ENCODE data around the gene ZNF148.

ZNF148 gene

DNA sequence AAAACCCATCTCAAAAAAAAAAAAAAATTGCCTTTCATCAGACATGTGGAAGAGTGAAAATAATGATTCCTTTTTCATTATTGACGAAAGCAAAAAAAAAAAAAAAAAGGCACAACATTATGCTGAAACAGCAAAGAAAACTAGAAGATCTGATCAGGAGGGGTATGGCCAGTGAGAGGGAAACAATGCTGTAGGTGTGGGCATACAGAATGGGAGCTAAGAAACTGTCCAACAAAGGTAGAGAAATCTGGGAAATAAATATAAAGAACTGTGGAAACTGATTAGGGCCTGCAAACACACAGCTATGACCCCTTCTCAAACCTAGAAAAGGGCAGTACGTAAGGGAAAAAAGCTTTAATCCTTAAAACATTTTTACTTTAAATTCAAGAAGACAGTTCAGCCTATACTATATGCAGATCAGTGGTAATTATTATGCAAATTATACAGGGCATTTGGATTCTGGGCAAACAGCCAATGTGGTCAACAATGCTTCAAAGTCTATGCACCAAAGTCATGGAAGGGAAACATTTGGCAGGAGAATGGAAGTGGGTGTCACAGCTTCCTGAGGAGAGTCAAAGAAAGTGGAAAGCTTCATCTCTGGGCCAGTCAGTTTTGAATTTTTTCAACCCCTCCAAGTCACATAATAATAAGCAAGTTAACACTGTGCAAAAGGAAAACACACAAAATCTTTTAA lies 94.3 kb downstream of the ZNF148 start:
- DNase-seq (ENCODE audit: low spot score) = no peak

DNA sequence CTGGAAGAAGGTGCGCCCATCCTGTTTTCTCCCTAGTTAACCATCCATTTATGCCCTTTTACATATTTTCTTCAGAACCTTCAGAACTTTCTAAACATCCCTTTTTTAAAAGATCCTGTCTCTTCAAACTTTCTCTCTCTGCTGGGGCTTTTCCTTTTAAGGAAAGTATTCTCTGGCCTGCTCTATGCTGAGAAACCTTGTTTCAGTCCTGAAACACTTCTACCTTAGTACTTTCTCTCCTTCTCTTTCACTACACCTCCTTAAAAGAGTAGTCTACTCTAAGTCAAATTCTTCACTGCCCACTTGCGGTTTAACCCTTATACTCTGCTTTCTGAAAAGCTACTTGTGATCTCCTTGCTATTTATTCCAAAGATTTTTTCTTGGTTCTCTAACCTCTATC lies 97.0 kb downstream of the ZNF148 start:
- no peak for DNase-seq (ENCODE audit: low spot score)

DNA sequence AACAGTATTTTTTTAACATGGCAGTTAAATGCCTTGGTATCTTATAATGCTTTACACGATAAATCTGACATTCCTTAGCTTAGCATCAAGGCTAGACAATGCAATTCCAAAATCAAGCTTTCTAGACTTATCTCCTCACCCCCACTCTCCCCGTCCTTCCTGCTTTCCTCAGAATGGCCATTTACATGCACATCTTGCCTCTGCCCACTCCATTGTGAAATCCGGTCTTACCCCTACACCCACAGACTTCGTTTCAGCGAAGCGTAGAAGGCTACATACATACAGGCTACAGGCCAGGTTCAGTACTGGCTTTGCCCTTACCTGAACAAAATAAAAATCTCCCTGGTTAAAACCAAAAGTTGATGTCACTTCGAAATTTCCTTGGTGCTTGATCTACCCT lies 104.0 kb downstream of the ZNF148 start:
- DNase-seq (ENCODE audit: low spot score) = no peak

DNA sequence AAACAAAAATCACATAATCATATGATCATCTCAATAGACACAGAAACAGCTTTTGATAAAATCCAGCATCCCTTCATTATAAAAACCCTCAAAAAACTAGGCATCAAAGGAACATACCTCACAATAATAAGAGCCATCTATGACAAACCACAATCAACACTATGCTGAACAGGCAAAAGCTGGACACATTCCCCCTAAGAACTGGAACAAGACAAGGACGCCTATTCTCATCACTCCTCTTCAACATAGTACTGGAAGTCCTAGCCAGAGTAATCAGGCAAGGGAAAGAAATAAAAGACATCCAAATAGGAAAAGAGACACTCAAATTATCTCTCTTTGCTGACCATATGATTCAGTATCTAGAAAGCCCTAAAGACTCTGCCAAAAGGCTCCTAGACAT lies 107.7 kb downstream of the ZNF148 start:
- no peak for DNase-seq (ENCODE audit: low spot score)

GRCh38 chr3:125266971-125267370 lies 108.2 kb downstream of the ZNF148 start:
- no peak for DNase-seq (ENCODE audit: low spot score)

DNA sequence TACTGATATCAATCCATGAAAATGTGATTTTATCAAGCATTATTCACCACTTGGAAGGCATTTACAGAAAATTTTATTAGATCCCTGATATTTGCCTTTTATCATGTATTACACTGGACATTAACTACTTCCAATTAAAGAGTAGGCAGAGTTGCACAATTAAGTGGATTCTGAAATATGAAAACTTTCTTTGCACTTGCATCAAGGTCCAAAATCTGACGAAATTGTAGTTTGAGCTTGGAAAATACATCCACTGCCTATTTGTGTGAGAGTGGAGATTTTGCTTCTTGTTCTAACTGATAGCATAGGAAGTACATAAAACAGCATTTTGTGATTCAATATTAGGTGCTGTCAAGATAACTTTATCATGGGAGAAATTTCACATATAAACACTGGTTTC lies 113.0 kb downstream of the ZNF148 start:
- DNase-seq (ENCODE audit: low spot score) = no peak

GRCh38 chr3:125261031-125261430 lies 114.1 kb downstream of the ZNF148 start:
- no peak for DNase-seq (ENCODE audit: low spot score)

- DNase-seq (ENCODE audit: low spot score) = no peak
These were observed 115.0 kb downstream of the ZNF148 start for GRCh38 chr3:125260158-125260557.

DNA sequence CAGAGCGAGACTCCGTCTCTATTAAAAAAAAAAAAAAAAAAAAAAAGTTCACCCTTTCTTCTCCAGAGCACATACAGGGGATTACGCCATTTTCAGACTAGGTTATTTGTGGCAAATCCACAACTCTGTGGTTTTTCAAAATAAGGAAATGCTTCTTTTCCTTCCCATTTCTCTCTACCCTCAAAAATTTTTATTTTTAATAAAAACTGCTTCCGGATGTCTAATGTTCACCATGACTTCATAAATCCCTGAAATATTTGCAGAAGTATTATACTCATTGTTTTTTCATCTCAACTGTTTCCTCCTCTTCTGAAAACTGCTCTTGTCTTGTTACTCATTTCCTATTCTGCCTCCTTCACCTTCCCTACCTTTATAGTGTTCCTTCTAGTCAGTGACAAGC lies 117.6 kb downstream of the ZNF148 start:
- no peak for DNase-seq (ENCODE audit: low spot score)

DNA sequence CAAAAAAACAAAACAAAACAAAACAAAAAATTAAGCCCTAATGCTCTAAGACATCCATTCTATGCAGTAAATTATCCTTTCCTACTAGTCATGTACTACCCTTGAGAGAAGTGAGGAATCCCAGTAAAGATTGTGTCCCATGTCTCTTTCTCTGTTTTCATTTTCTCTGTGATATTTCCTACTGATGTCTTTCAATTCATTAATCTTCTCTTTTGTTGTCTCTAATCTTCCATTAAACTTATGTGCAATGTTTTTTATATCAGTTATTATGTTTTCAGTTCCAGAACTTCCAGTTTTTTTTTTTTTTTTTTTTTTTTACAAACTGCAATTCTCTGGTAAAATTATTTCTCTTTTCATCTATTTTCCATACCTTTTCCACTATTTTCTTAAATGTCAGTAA lies 118.5 kb downstream of the ZNF148 start:
- DNase-seq (ENCODE audit: low spot score) = no peak

GRCh38 chr3:125250973-125251372 lies 124.2 kb downstream of the ZNF148 start:
- no peak for DNase-seq (ENCODE audit: low spot score)

DNA sequence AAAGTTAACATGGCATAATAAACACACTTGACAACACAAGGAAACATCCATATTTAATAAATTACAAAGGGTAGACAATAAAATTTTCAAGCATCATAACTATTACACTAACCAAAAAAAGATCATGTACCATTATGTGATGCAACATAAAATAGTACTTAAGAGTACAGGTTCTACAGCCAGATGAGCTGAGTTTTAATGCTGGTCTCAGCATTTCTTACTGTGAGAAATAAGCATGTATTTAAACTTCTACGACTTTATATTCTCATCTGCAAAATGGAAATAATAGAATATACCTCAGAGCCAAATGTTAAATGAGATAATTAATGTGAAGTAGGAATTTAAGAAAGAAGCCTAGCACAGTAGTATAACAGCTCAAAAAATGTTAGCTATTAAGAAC lies 128.9 kb downstream of the ZNF148 start:
- no peak for DNase-seq (ENCODE audit: low spot score)

GRCh38 chr3:125245521-125245920 lies 129.6 kb downstream of the ZNF148 start:
- DNase-seq (ENCODE audit: low spot score) = no peak

GRCh38 chr3:125240496-125240895 lies 134.6 kb downstream of the ZNF148 start:
- DNase-seq (ENCODE audit: low spot score) = no peak

DNA sequence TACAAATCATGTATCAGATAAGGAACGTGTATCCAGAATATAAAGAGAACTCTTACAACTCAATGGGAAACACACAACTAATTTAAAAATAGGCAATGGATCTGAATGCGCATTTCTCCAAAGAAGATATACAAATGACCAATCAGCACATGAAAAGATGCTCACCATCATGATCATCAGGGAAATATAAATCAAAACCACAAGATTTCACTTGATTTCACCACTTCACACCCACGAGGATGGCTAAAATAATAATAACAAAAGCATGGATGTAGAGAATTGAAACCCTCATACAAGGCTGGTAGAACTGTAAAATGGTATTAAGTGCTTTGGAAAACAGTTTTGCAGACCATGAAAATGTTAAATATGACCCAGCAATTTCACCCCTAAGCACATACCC lies 135.9 kb downstream of the ZNF148 start:
- no peak for DNase-seq (ENCODE audit: low spot score)

DNA sequence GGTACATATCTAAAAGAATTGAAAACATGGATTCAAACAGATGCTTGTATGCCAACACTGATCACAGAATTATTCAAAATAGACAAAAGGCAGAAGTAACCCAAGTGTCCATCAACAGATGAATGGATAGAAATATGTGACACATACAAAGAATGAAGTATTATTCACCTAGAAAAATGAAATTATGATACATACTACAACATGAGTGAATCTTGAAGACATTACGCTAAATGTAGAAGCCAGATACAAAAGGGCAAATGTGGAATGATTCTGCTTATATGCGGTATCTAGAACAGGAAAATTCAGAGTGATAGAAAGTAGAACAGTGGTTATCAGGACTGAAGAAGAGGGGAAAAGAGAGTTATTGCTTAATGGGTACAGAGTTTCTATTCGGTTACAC lies 136.4 kb downstream of the ZNF148 start:
- DNase-seq (ENCODE audit: low spot score) = no peak

GRCh38 chr3:125236331-125236903 lies 138.7 kb downstream of the ZNF148 start:
- no peak for DNase-seq (ENCODE audit: low spot score)

GRCh38 chr3:125234831-125235230 lies 140.3 kb downstream of the ZNF148 start:
- DNase-seq (ENCODE audit: low spot score) = no peak

- no peak for DNase-seq (ENCODE audit: low spot score)
These were observed 142.7 kb downstream of the ZNF148 start for GRCh38 chr3:125232401-125232800.

DNA sequence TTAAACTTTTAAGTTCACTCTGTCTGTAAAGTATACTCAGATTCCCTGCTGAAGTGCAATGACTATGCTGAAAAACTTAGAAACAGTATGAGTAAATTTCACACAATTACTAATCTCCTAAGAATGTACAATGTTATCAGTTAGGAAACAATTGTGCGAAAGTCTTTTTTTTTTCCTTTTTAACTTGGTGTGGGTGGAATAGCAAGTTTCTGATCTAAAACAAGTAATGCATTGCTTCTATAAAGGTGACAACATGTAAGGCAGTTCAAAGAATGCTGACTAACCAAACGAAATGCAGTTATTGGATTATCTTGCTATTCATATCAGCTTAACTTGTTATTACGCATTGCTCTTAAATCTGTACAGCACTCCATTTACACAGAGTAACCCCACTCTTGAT lies 143.2 kb downstream of the ZNF148 start:
- DNase-seq (ENCODE audit: low spot score) = no peak

DNA sequence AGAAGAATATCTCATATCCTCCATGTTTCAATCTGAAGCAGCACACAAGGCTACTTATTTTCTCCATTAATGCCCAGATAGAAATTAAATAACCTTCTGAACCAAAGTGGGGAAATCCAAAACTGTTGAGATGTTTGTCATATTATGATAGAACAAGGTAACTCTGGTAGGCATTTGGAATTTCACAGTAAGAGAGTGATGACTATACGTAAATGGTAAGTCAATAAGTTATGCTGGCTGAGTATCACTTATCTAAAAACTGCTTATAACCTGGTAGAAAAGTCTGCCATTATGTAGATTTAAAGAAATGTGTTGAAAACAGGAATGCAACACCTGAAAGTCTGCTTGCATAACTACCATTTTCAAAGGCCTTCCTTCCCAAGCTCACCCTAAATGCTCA lies 145.4 kb downstream of the ZNF148 start:
- no peak for DNase-seq (ENCODE audit: low spot score)

DNA sequence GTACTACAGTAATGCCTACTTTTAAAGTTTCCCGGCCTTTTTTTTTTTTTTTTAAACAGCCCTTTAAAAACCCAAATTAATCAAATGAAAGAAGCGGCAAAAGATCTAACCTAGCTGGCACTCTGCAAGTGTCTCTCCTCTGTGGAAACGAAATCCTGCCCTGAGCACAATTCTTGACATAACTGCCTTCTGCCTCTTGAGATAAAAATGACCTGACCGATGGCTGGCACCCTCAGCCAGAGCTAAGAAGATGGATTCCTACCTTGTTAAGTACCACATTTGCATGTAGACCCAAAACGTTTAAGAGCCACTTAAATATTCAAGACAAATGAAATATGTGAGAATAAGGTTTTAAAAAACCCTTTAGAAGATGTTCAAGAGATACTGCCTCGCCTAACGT lies 146.0 kb downstream of the ZNF148 start:
- DNase-seq (ENCODE audit: low spot score) = no peak

DNA sequence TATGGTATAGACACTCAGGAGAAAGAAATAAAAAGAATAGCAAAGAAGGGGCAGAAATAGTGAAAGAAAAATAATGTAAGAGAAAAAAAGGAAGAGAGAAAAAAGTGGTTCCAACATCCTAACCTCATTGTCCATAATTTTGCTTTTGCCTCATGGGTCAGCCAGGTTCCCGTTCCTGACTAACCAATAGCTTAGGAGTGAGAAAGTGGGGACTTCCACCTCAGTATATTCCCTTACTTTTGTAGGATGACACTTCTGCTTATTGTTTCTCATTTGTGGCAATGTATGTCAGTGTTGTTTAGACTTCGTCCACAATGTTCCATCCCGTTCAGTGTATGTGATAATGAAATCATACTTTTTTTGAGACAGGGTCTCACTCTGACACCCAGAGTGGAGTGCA lies 153.3 kb downstream of the ZNF148 start:
- no peak for DNase-seq (ENCODE audit: low spot score)

DNA sequence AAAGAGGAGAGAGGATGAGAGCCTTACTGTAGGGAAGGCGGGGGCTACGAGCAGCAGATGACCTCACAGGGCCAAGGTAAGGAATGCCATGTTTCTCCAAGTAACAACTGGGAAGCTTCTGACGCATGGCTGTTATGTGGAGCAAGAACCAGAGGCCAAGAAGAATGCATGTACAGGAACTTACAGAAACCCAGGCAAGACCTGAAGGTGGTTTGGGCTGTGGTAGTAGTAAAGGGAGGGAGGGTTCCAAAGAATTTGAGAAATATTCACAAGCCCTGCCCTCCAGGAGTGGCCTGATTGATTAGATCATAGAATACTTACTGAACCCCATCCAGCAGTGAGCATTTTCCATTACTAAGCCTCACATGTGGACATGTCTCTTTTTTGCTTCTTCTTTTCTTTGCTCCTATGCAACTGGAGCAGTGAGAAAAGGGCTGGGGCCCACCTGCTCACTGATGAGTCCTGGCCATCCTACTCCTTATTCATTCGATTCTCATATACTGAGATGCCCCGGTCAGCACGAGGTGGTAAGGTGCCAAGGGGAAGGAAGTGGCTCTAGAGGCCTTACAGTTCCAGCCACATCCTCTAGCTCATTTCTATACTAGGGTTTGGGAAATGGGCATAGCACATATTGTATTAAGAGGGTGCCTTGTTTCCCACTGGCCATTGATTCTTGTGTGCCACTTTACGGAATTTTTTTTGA lies 154.2 kb downstream of the ZNF148 start:
- no peak for DNase-seq (ENCODE audit: low spot score)

All from hematopoietic multipotent progenitor cell treated with erythropoietin and hydrocortisone succinate and interleukin-3 and kit ligand, for 15 days (in vitro differentiated cells).